B cell (primary cell): ENCODE data around the gene FGF21. TPM values are rescaled to one million over a fixed set of nuclear protein-coding genes. Genes with fewer than 3 reads are reported as not detected.

Experiments
- ATAC-seq: fragments of 200-7000 bp; cut with Tn5 transposase; one replicate; pipeline ENCODE4 v1.10.0; 2021; ENCODE audit warnings: low read depth, mild to moderate bottlenecking, moderate number of reproducible peaks, moderate library complexity
- CTCF ChIA-PET: fragments of 350-600 bp; sonication (Branson Sonifier 250); formaldehyde crosslinking; loops from one replicate; lab custom pipeline; 2021; ENCODE audit warnings: antibody characterized with exemption, inconsistent platforms; lab: Charles Lee
- POLR2A ChIA-PET: fragments of 350-600 bp; sonication (Branson Sonifier 250); formaldehyde crosslinking; loops from one replicate; lab custom pipeline; 2021; ENCODE audit warnings: antibody characterized with exemption; lab: Charles Lee
- DNase-seq: peaks from one replicate; pipeline ENCODE4 v3.0.0; 2013
- H2AFZ ChIP-seq: 2 replicates; pipeline ENCODE4 v1.6.1; 2012; ENCODE audit warnings: mild to moderate bottlenecking, low read depth, low read length; ENCODE audit not compliant: insufficient read depth, poor library complexity, severe bottlenecking
- H3K27ac ChIP-seq, 2 donors: 1 replicate in 1 of 2; 2 replicates in 1 of 2; pipeline ENCODE4 v1.5.1; 2012 to 2013; ENCODE audit warnings: low read length in 2 of 2, mild to moderate bottlenecking in 2 of 2, moderate library complexity in 1 of 2
- H3K27me3 ChIP-seq, 4 experiments: fragments of 200-600 bp in 1 of 4; sonication (generic) in 1 of 4; replicated peaks in 1 of 4; 1 replicate in 2 of 4; 2 replicates in 2 of 4; pipeline versions ENCODE4 v1.6.1 to v1.7.0; 2013 to 2016; ENCODE audit warnings: low read length in 3 of 4, mild to moderate bottlenecking in 2 of 4, mixed read lengths in 1 of 4, moderate library complexity in 1 of 4; ENCODE audit not compliant: insufficient read depth in 4 of 4, control insufficient read depth in 3 of 4; ENCODE audit errors: control extremely low read depth in 1 of 4
- H3K36me3 ChIP-seq, 2 experiments: replicated peaks in 1 of 2; 1 replicate in 1 of 2; 2 replicates in 1 of 2; pipeline versions ENCODE4 v1.6.1 to v1.7.1; 2013; ENCODE audit warnings: low read length in 1 of 2; ENCODE audit not compliant: insufficient read depth in 2 of 2, control insufficient read depth in 1 of 2; ENCODE audit errors: control extremely low read depth in 1 of 2, extremely low read depth in 1 of 2
- H3K4me1 ChIP-seq, 2 donors: fragments of 200-600 bp in 1 of 2; sonication (generic) in 1 of 2; 1 replicate in 1 of 2; 2 replicates in 1 of 2; pipeline versions ENCODE4 v1.5.1 to v1.6.1; 2013 to 2017; ENCODE audit warnings: low read length in 2 of 2; ENCODE audit not compliant: control insufficient read depth in 2 of 2, insufficient read depth in 2 of 2
- H3K4me2 ChIP-seq: replicated peaks from 2 replicates; pipeline ENCODE3; 2012; ENCODE audit warnings: mild to moderate bottlenecking, low read depth, low read length; ENCODE audit not compliant: poor library complexity, severe bottlenecking
- H3K4me3 ChIP-seq, 5 experiments: fragments of 200-600 bp in 1 of 5; sonication (generic) in 1 of 5; 1 replicate in 3 of 5; 2 replicates in 2 of 5; pipeline versions ENCODE4 v1.5.1 to v1.7.0; 2011 to 2016; ENCODE audit warnings: low read length in 4 of 5, mild to moderate bottlenecking in 4 of 5, low read depth in 2 of 5, control low read depth in 1 of 5, moderate library complexity in 1 of 5; ENCODE audit not compliant: insufficient read depth in 1 of 5; ENCODE audit errors: control extremely low read depth in 1 of 5, extremely low read depth in 1 of 5
- H3K79me2 ChIP-seq: fragments of 200-600 bp; sonication (generic); one replicate; pipeline ENCODE4 v1.6.0; 2016; ENCODE audit warnings: low read length; ENCODE audit not compliant: control insufficient read depth, insufficient read depth
- H3K9ac ChIP-seq: fragments of 200-600 bp; sonication (generic); 2 replicates; pipeline ENCODE4 v1.6.1; 2017; ENCODE audit warnings: mild to moderate bottlenecking, low read length, moderate library complexity
- H3K9me3 ChIP-seq, 3 donors: one replicate each; pipeline versions ENCODE4 v1.6.1 to v1.7.1; 2013; ENCODE audit warnings: low read length in 2 of 3; ENCODE audit not compliant: control insufficient read depth in 2 of 3, insufficient read depth in 1 of 3; ENCODE audit errors: control extremely low read depth in 1 of 3
- H4K20me1 ChIP-seq: 2 replicates; pipeline ENCODE4 v1.6.0; 2012; ENCODE audit warnings: mild to moderate bottlenecking, low read length; ENCODE audit not compliant: insufficient read depth, control insufficient read depth, poor library complexity, severe bottlenecking
- H3K27ac Mint-ChIP-seq: one replicate; pipeline ENCODE4 v1.8.0; 2021; ENCODE audit warnings: mixed read lengths
- H3K27me3 Mint-ChIP-seq: one replicate; pipeline ENCODE4 v1.8.0; 2021; ENCODE audit warnings: mixed read lengths
- H3K4me1 Mint-ChIP-seq: one replicate; pipeline ENCODE4 v1.8.0; 2021; ENCODE audit warnings: mixed read lengths
- H3K4me3 Mint-ChIP-seq: one replicate; pipeline ENCODE4 v1.8.0; 2021; ENCODE audit warnings: mixed read lengths
- H3K9me3 Mint-ChIP-seq: one replicate; pipeline ENCODE4 v1.8.0; 2022; ENCODE audit warnings: mixed read lengths; ENCODE audit not compliant: insufficient read depth
- EZH2 ChIP-seq: IDR thresholded peaks from 2 replicates; pipeline ENCODE4 v1.6.1; 2012; ENCODE audit warnings: borderline replicate concordance, low read depth, mild to moderate bottlenecking, moderate library complexity, low read length; ENCODE audit not compliant: insufficient read depth, poor library complexity, severe bottlenecking
- WGBS: methylation state at CpG from one replicate; pipeline ENCODE4 v1.1.5; 2013; ENCODE audit warnings: missing lambda C conversion rate; ENCODE audit not compliant: insufficient coverage; 5-methylcytosine and 5-hydroxymethylcytosine counted together
- intact Hi-C: fragments of 100-400 bp; cut with micrococcal nuclease; formaldehyde crosslinking; loops from one replicate; pipeline ENCODE4 v1.10.0; 2022
- polyA plus RNA-seq: library from polyadenylated mRNA; depleted of rRNA; stranded (reverse); fragments of >200 nt; gene quantifications from 2 replicates; pipeline ENCODE4 v1.2.3, GENCODE V29; 2012
- total RNA-seq, 2 donors: library from RNA; stranded (reverse); fragments of 120-200 nt in 1 of 2; gene quantifications; 1 replicate in 1 of 2; 2 replicates in 1 of 2; pipeline versions ENCODE4 v1.2.3 to v1.2.4, GENCODE V29; 2013 to 2022
- TF ChIP-seq, protein P1 (sequence below): fragments of 200-600 bp; IDR thresholded peaks from one replicate; pipeline ENCODE4 v1.8.0; 2022; ENCODE audit warnings: antibody characterized with exemption, mild to moderate bottlenecking

FGF21 gene
- total and polyA plus RNA-seq, 2 donors (not counting 1 experiment from before 2014, with no cell fraction given), result not detected

DNA sequence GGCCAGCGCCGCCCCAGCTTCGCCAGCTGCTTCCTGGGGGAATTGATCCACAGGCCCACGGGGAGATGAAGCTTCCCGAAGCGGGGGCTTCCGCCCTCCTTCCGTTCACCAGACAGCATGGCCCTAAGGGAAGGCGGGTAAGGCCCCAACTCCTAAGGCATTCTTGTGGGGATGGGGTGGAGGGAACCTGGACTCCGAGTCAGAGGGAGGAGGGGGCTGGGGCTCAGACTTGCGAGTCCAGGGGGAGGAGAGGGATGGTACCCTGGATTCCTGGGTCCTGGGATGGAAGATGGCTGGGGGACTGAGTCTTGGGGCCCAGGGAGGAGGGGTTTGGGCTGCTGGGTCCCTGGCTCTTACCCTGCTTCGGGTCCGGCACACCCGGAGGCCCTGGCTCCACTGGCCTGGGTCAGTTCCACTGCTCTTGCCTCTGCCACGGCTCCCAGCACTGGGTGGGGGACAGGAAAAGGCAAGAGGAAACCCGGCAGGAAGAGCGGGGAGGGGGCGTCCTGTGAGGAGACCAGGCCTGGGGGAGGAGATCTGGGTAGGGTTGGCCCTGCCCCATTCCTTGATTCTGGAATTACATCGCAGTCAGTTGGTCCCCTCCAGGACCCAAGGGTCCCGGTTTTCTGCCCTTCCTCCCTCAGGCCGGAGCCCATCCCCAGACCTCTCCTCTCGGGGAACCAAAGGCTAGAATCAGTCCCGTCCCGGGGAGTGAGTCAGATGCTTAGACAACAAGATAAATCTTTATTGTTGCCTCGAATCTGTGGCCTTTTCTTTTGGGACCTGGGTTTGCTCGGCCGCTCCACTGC, 15.0 kb upstream of the FGF21 start, which contains the start of gene RASIP1:
Gene RASIP1, minus strand, starts transcription at position 447 of the 809 bp plus-strand sequence. Its CDS starts 328 bp downstream, at position 119.
- H3K27ac Mint-ChIP-seq, result peak within 1 kb of the TSS; percentile 46
- peak within 1 kb of the TSS; percentile 64 for H3K9ac ChIP-seq

More for the DNA sequence above, 15.0 kb upstream of the FGF21 start, which contains the start of gene RASIP1:
- Histone ChIP-seq H3K79me2 (no peaks in the 10 kb centered on the region), H3K4me3 (peak within 1 kb of the TSS in 3 of 5 experiments; percentile 48 to 65 (median 54)), H3K9me3 (peaks cover 0 to 28% (median 0%) of the 10 kb centered on the region in 3 donors), H3K4me2 (peak within 1 kb of the TSS; percentile 99), H3K36me3 (no peaks in the 10 kb centered on the region), H2AFZ (peak within 1 kb of the TSS; percentile 87), H4K20me1 (no peaks in the 10 kb centered on the region), H3K27ac (no peak within 1 kb of the TSS), H3K27me3 (peaks cover 0 to 30% (median 13%) of the 10 kb centered on the region in 4 experiments), H3K4me1 (peaks cover 22 to 25% of the 10 kb centered on the region in 2 donors)
- Mint-ChIP-seq H3K4me1 (peaks cover 15% of the 10 kb centered on the region), H3K9me3 (no peaks in the 10 kb centered on the region), H3K4me3 (peak within 1 kb of the TSS; percentile 54), H3K27me3 (peaks cover 19% of the 10 kb centered on the region)
- TF ChIP-seq EZH2, result no peak
- TF ChIP-seq, protein P1, sequence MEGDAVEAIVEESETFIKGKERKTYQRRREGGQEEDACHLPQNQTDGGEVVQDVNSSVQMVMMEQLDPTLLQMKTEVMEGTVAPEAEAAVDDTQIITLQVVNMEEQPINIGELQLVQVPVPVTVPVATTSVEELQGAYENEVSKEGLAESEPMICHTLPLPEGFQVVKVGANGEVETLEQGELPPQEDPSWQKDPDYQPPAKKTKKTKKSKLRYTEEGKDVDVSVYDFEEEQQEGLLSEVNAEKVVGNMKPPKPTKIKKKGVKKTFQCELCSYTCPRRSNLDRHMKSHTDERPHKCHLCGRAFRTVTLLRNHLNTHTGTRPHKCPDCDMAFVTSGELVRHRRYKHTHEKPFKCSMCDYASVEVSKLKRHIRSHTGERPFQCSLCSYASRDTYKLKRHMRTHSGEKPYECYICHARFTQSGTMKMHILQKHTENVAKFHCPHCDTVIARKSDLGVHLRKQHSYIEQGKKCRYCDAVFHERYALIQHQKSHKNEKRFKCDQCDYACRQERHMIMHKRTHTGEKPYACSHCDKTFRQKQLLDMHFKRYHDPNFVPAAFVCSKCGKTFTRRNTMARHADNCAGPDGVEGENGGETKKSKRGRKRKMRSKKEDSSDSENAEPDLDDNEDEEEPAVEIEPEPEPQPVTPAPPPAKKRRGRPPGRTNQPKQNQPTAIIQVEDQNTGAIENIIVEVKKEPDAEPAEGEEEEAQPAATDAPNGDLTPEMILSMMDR, result no peak
- 21% methylated on average over 23 of the region's 27 CpGs for WGBS
- intact Hi-C loops, result no loop called here
- CTCF ChIA-PET, result interaction anchor here (2.0 kb wide), 1 partner anchor 91 kb away, joined by 8 read pairs; no protein-coding TSS in a partner anchor
- POLR2A ChIA-PET, result interaction anchor here (1.8 kb wide), 1 partner anchor 95 kb away, joined by 5 read pairs; the partner anchor contains the start of gene CA11
- DNase-seq (peak; percentile 25), ATAC-seq (no peak)
